Measurements from ENCODE around the gene KCNK10. TPM values are rescaled to one million over a fixed set of nuclear protein-coding genes. Genes with fewer than 3 reads are reported as not detected.

The KCNK10 gene
- total RNA-seq, 4 donors from 2014 or later: 0.04 to 0.08 TPM; not detected in 2

GRCh38 chr14:88137327-88137726 lies 185.7 kb downstream of the KCNK10 start:
- DNase-seq (ENCODE audit: low spot score in 2 of 2): no peak
- 96% methylated on average over 1 of the region's 1 CpG for WGBS

More at GRCh38 chr14:88137327-88137726, 185.7 kb downstream of the KCNK10 start:
- no peak for TF ChIP-seq POLR2AphosphoS5 (IDR thresholded peaks at IDR 0.05)
- no peak for TF ChIP-seq EP300 (IDR thresholded peaks at IDR 0.05)
- no peak for TF ChIP-seq CTCF (IDR thresholded peaks at IDR 0.05)
- no peak for TF ChIP-seq POLR2A (IDR thresholded peaks at IDR 0.05)
- Histone ChIP-seq H3K4me3 (no peak overlapping the region), H3K36me3 (no peaks in the 10 kb centered on the region), H3K27ac (no peak overlapping the region), H3K4me1 (no peaks in the 10 kb centered on the region), H3K9me3 (peaks cover 5% of the 10 kb centered on the region), H3K27me3 (no peaks in the 10 kb centered on the region)

Other genes with a start within 250 kb of the KCNK10 start
- 10 to 100 TPM; 10.7 to 12.4 (median 11.6) TPM for gene SPATA7, start 62.4 kb upstream of the KCNK10 start, total RNA-seq
- 10 to 100 TPM; 33.2 to 71.1 (median 39.9) TPM for gene PTPN21, start 231.7 kb upstream of the KCNK10 start, total RNA-seq
- gene ZC3H14, start 239.8 kb upstream of the KCNK10 start, total RNA-seq: 10 to 100 TPM; 49.2 to 83.6 (median 59.9) TPM

Measured in suprapubic skin (tissue), 4 donors.